ENCODE measurements around the gene TGIF2. TPM values are rescaled to one million over a fixed set of nuclear protein-coding genes. Genes with fewer than 3 reads are reported as not detected.

The TGIF2 gene
- total RNA-seq, 1 experiment from 2014 or later, result 81.7 TPM

- H3K79me1 ChIP-seq (ENCODE audit: insufficient read depth, low read depth, low read length, poor library complexity, severe bottlenecking), result no peaks in the 10 kb centered on the region
- H3K56ac ChIP-seq (ENCODE audit: insufficient read length, low read depth, low read length), result no peak overlapping the region
- H4K91ac ChIP-seq (ENCODE audit: insufficient read length, low read depth, low read length), result no peak overlapping the region
- H3K4me3 Mint-ChIP-seq, result peak overlapping the region; percentile 74 to 75
- no peak overlapping the region; the same call in 1 of the 2 replicates for H3K4ac ChIP-seq (ENCODE audit: low read depth, low read length)
- H2AK5ac ChIP-seq (ENCODE audit: insufficient read length, low read length), result no peak overlapping the region
- no peaks in the 10 kb centered on the region; the same call in 1 of the 2 replicates for H3K4me1 ChIP-seq (ENCODE audit: insufficient read depth, low read length)
- no peaks in the 10 kb centered on the region for H3K23me2 ChIP-seq (ENCODE audit: insufficient read length, low read depth, low read length, poor library complexity, severe bottlenecking)
- no peaks in the 10 kb centered on the region for H3K9me3 Mint-ChIP-seq
- no peaks in the 10 kb centered on the region for H3K27me3 ChIP-seq (ENCODE audit: insufficient read depth, low read length)
- no peak overlapping the region for H2BK5ac ChIP-seq (ENCODE audit: insufficient read length, low read length)
- peak overlapping the region; percentile 9 for H3K9ac ChIP-seq (ENCODE audit: extremely low read depth, insufficient read length, low read length)
- peak; percentile 82 for DNase-seq
- no peaks in the 10 kb centered on the region for H3K9me3 ChIP-seq (ENCODE audit: control insufficient read depth, low read depth, low read length)
- H2BK120ac ChIP-seq (ENCODE audit: low read depth, low read length, poor library complexity, severe bottlenecking), result no peak overlapping the region
- TF ChIP-seq CTCF (conservative IDR thresholded peaks at IDR 0.05), result peak; percentile 80
- peak overlapping the region; percentile 62; the same call in 1 of the 2 replicates for H3K14ac ChIP-seq (ENCODE audit: insufficient read depth, low read length)
- peaks cover 9 to 22% (median 12%) of the 10 kb centered on the region in 3 experiments; a peak in 6 of 7 replicates for H3K36me3 Mint-ChIP-seq (ENCODE audit: insufficient read depth in 1 of 3, low read depth in 3 of 3)
- peaks cover 35 to 39% of the 10 kb centered on the region in 2 experiments for H3K4me1 Mint-ChIP-seq
- peaks cover 3% of the 10 kb centered on the region for H4K20me1 ChIP-seq (ENCODE audit: control insufficient read depth, insufficient read depth, insufficient read length)
- no peak overlapping the region for H3T11ph ChIP-seq (ENCODE audit: low read length)
- 0 out of 7 replicates have a peak overlapping the region, but pooled peaks of 1 of the 3 experiments have one; percentile 68 for H3K27ac Mint-ChIP-seq
- no peak overlapping the region for H2AFZ ChIP-seq (ENCODE audit: low read length)
- H3K79me2 ChIP-seq (ENCODE audit: insufficient read depth, low read length), result no peaks in the 10 kb centered on the region; the same call in 1 of the 2 replicates
- peak overlapping the region; percentile 23 for H3K4me2 ChIP-seq (ENCODE audit: insufficient read depth, insufficient read length, low read length)
- H3K27me3 Mint-ChIP-seq (ENCODE audit: low read depth), result no peaks in the 10 kb centered on the region
- H4K8ac ChIP-seq (replicated peaks; ENCODE audit: insufficient read length, low read depth, low read length), result no peak overlapping the region
- no peak overlapping the region for H3K27ac ChIP-seq (ENCODE audit: insufficient read length, low read depth, low read length)
- no peak overlapping the region for H2BK12ac ChIP-seq (ENCODE audit: insufficient read length, low read depth, low read length)
- no peak overlapping the region for H4K5ac ChIP-seq (ENCODE audit: insufficient read length, low read depth, low read length)
- H3K23ac ChIP-seq (ENCODE audit: insufficient read length, low read depth, low read length), result no peak overlapping the region
- no peak overlapping the region for H2BK20ac ChIP-seq (ENCODE audit: low read depth, low read length, poor library complexity, severe bottlenecking)
- no peak overlapping the region for H2BK15ac ChIP-seq (ENCODE audit: low read depth, low read length)
- WGBS (ENCODE audit: extremely low coverage, insufficient read length, low lambda C conversion rate), result no CpG with 5 or more reads among the region's 14 CpGs
- H3K18ac ChIP-seq (ENCODE audit: insufficient read length, low read depth, low read length), result peak overlapping the region; percentile 5
These were observed 31.5 kb upstream of the TGIF2 start for GRCh38 chr20:36541768-36542488.
